GM12878 (cell line): ENCODE data around the gene TMEM140. TPM values are rescaled to one million over a fixed set of nuclear protein-coding genes. Genes with fewer than 3 reads are reported as not detected.

Experiments used
- ATAC-seq: fragments of 200-7000 bp; cut with Tn5 transposase; 3 replicates; pipeline ENCODE4 v1.9.1; 2020; ENCODE audit warnings: mild to moderate bottlenecking, moderate library complexity
- BruUV-seq: library from RNA; stranded (reverse); fragments of 400-500 nt; replicated peaks from 2 replicates; lab custom pipeline; 2021; lab: Mats Ljungman, UMichigan
- CTCF ChIA-PET: fragments of 300-600 bp; sonication (Branson Sonifier 250); formaldehyde crosslinking; extraction: SDS; loops from one replicate; lab custom pipeline; 2021; ENCODE audit warnings: inconsistent platforms; lab: Yijun Ruan, JAX
- POLR2A ChIA-PET: fragments of 350-600 bp; formaldehyde crosslinking; extraction: SDS; loops from one replicate; lab custom pipeline; 2021; ENCODE audit warnings: inconsistent platforms; lab: Charles Lee
- RAD21 ChIA-PET: fragments of 300-600 bp; sonication (Branson Sonifier 250); formaldehyde crosslinking; loops from one replicate; lab custom pipeline; 2023; ENCODE audit warnings: antibody characterized with exemption; ENCODE audit not compliant: unreplicated experiment; lab: Charles Lee
- SMC1A ChIA-PET: fragments of 300-600 bp; sonication (Branson Sonifier 250); formaldehyde crosslinking; loops from one replicate; lab custom pipeline; 2023; ENCODE audit not compliant: unreplicated experiment, uncharacterized antibody; lab: Charles Lee
- DNase-seq: peaks from one replicate; pipeline ENCODE4 v3.0.0-alpha.2; 2011; ENCODE audit warnings: low read depth, low spot score
- FAIRE-seq: peaks from 3 replicates; lab custom pipeline; 2011; peaks lifted over from hg19 to GRCh38; lab: Jason Lieb, UNC
- H2AFZ ChIP-seq: 2 replicates; pipeline ENCODE4 v1.6.0; 2011; ENCODE audit warnings: low read depth, low read length, control low read depth; ENCODE audit not compliant: control insufficient read depth
- H3K27ac ChIP-seq: 2 replicates; pipeline ENCODE4 v1.5.1; 2011; ENCODE audit warnings: control low read depth; ENCODE audit not compliant: control insufficient read depth, insufficient read depth
- H3K27me3 ChIP-seq, 2 experiments: replicated peaks in 1 of 2; 2 replicates each; pipeline versions ENCODE4 v1.6.0 to v1.6.1; 2011; ENCODE audit warnings: low read length in 1 of 2; ENCODE audit not compliant: control insufficient read depth in 2 of 2, insufficient read depth in 2 of 2
- H3K36me3 ChIP-seq, 2 experiments: 2 replicates each; pipeline ENCODE4 v1.5.1; 2011; ENCODE audit warnings: low read length in 1 of 2; ENCODE audit not compliant: control insufficient read depth in 2 of 2, insufficient read depth in 2 of 2
- H3K4me1 ChIP-seq: 2 replicates; pipeline ENCODE4 v1.6.1; 2011; ENCODE audit warnings: mild to moderate bottlenecking, low read length, moderate library complexity, mixed read lengths; ENCODE audit not compliant: control insufficient read depth, insufficient read depth
- H3K4me2 ChIP-seq: 2 replicates; pipeline ENCODE4 v1.6.0; 2011; ENCODE audit warnings: control low read depth; ENCODE audit not compliant: control insufficient read depth, insufficient read depth
- H3K4me3 ChIP-seq: fragments of 200-600 bp; sonication (generic); 2 replicates; pipeline ENCODE4 v1.5.1; 2016
- H3K79me2 ChIP-seq: 2 replicates; pipeline ENCODE4 v1.6.0; 2011; ENCODE audit warnings: low read length; ENCODE audit not compliant: control insufficient read depth, insufficient read depth
- H3K9ac ChIP-seq: 2 replicates; pipeline ENCODE4 v1.8.0; 2011; ENCODE audit warnings: low read length, control low read depth, mixed read lengths; ENCODE audit not compliant: control insufficient read depth, insufficient read depth
- H3K9me3 ChIP-seq: replicated peaks from 3 replicates; pipeline ENCODE4 v1.5.1; 2011; ENCODE audit warnings: mild to moderate bottlenecking, low read length; ENCODE audit not compliant: control insufficient read depth, insufficient read depth
- H4K20me1 ChIP-seq: 2 replicates; pipeline ENCODE4 v1.6.0; 2011; ENCODE audit not compliant: control insufficient read depth, insufficient read depth
- BCL11A ChIP-seq: IDR thresholded peaks from 2 replicates; pipeline ENCODE4 v1.6.1; 2011; ENCODE audit warnings: low read depth, low read length
- BHLHE40 ChIP-seq, 2 experiments: fragments of 450-650 bp in 1 of 2; IDR thresholded peaks; 2 replicates each; pipeline ENCODE4 v1.6.1; 2011 to 2017; ENCODE audit warnings: low read depth in 2 of 2, borderline replicate concordance in 1 of 2, improper control_type of control experiment in 1 of 2, low read length in 1 of 2, mild to moderate bottlenecking in 1 of 2
- EED ChIP-seq: sonication (generic); IDR thresholded peaks from 2 replicates; pipeline ENCODE4 v1.6.1; 2016; ENCODE audit warnings: antibody characterized with exemption, low read depth
- ETV6 ChIP-seq, 2 experiments: fragments of 450-650 bp in 1 of 2; IDR thresholded peaks in 1 of 2; conservative IDR thresholded peaks in 1 of 2; 2 replicates each; pipeline ENCODE4 v1.6.1; 2014; ENCODE audit warnings: antibody characterized with exemption in 1 of 2, borderline replicate concordance in 1 of 2, low read depth in 1 of 2, mild to moderate bottlenecking in 1 of 2, moderate library complexity in 1 of 2
- HDGF ChIP-seq: fragments of 450-650 bp; IDR thresholded peaks from 2 replicates; pipeline ENCODE4 v1.6.1; 2016; ENCODE audit warnings: antibody characterized with exemption
- IKZF1 ChIP-seq: fragments of 450-650 bp; conservative IDR thresholded peaks from 2 replicates; pipeline ENCODE4 v1.6.1; 2017; ENCODE audit warnings: antibody characterized with exemption, mild to moderate bottlenecking
- MLLT1 ChIP-seq: fragments of 450-650 bp; IDR thresholded peaks from 2 replicates; pipeline ENCODE4 v1.6.1; 2016; ENCODE audit warnings: mild to moderate bottlenecking
- MTA2 ChIP-seq: fragments of 450-650 bp; IDR thresholded peaks from 2 replicates; pipeline ENCODE4 v1.6.1; 2016; ENCODE audit warnings: low read depth, mild to moderate bottlenecking, moderate library complexity
- NBN ChIP-seq: fragments of 450-650 bp; IDR thresholded peaks from 2 replicates; pipeline ENCODE4 v1.6.1; 2016
- NR2C1 ChIP-seq: fragments of 450-650 bp; IDR thresholded peaks from 2 replicates; pipeline ENCODE4 v1.6.1; 2017; ENCODE audit warnings: antibody characterized with exemption, mild to moderate bottlenecking, moderate library complexity
- POLR2AphosphoS5 ChIP-seq: IDR thresholded peaks from 2 replicates; pipeline ENCODE4 v1.6.1; 2011; ENCODE audit warnings: mild to moderate bottlenecking, low read length, inconsistent platforms
- PRDM15 ChIP-seq: fragments of 450-650 bp; formaldehyde crosslinking; IDR thresholded peaks from 2 replicates; pipeline ENCODE4 v1.4.0; 2020; ENCODE audit warnings: mild to moderate bottlenecking, moderate library complexity
- ZNF687 ChIP-seq: fragments of 450-650 bp; IDR thresholded peaks from 2 replicates; pipeline ENCODE4 v1.6.1; 2017; ENCODE audit warnings: mild to moderate bottlenecking, moderate library complexity
- WGBS: methylation state at CpG from one replicate; pipeline ENCODE4 v1.1.6; 2016; ENCODE audit warnings: low lambda C conversion rate; ENCODE audit not compliant: insufficient replicate concordance, insufficient coverage; ENCODE audit errors: missing lambda C conversion rate; 5-methylcytosine and 5-hydroxymethylcytosine counted together
- in situ Hi-C: fragments of 300-500 bp; cut with MboI; formaldehyde crosslinking; loops from 9 replicates; pipeline ENCODE4 v1.14.3; 2018; ENCODE audit warnings: mixed read lengths
- intact Hi-C: fragments of 100-400 bp; cut with micrococcal nuclease; formaldehyde crosslinking; loops from one replicate; pipeline ENCODE4 v1.14.2; 2022; ENCODE audit not compliant: unreplicated experiment
- polyA plus RNA-seq, 11 experiments: library from polyadenylated mRNA; depleted of rRNA in 4 of 11; unstranded in 6 of 11; stranded (reverse) in 5 of 11; fragments of >200 nt; fragmentation: Nextera tagmentation in 4 of 11; fragmentation: Illumina TruSeq in 1 of 11; extraction: Ambion mirVana in 4 of 11; extraction: Trizol in 1 of 11; gene quantifications; 1 replicate in 1 of 11; 2 replicates in 10 of 11; pipeline versions ENCODE4 v1.2.1 to v1.2.3, GENCODE V29; 2011 to 2016; ENCODE audit warnings: inconsistent platforms in 2 of 11, missing spikeins in 2 of 11, low read depth in 1 of 11
- total RNA-seq, 4 experiments: library from RNA; depleted of rRNA in 3 of 4; stranded (reverse); fragments of >200 nt in 3 of 4; fragmentation: Illumina TruSeq in 1 of 4; extraction: Trizol in 1 of 4; gene quantifications; 2 replicates each; pipeline versions ENCODE4 v1.2.1 to v1.2.3, GENCODE V29; 2013 to 2021

TMEM140 gene
- total and polyA plus RNA-seq, 10 of the 15 experiments (the other 5 are each of a cell fraction or from before 2014, with no cell fraction given) = 0.85 to 20.7 (median 3.3) TPM

- no peak for FAIRE-seq
- BruUV-seq = no TSS peak
- RAD21 ChIA-PET = interaction anchor here (0.7 to 7.3 kb wide), 10 partner anchors 10 to 520 kb away, joined by 3 to 154 read pairs (median 3); partner anchors contain the start of genes AGBL3, CYREN and WDR91
- SMC1A ChIA-PET = interaction anchor here (0.7 to 12.4 kb wide), 10 partner anchors 8 to 251 kb away, joined by 3 to 293 read pairs (median 4); partner anchors contain the start of genes AGBL3 and CYREN
- Histone ChIP-seq H3K36me3 (no peaks in the 10 kb centered on the region), H2AFZ (peak overlapping the region; percentile 55), H3K4me3 (no peak overlapping the region), H3K27ac (peak overlapping the region; percentile 73), H3K4me2 (peak overlapping the region; percentile 73), H3K9me3 (peaks cover 14% of the 10 kb centered on the region), H3K79me2 (peaks cover 40% of the 10 kb centered on the region), H3K4me1 (peaks cover 14% of the 10 kb centered on the region), H3K27me3 (no peaks in the 10 kb centered on the region), H4K20me1 (no peaks in the 10 kb centered on the region), H3K9ac (no peak overlapping the region)
- DNase-seq = no peak
- 34% methylated on average over 6 of the region's 6 CpGs for WGBS
- peak; percentile 35 for ATAC-seq
- POLR2A ChIA-PET = interaction anchor here (1.2 to 9.3 kb wide), 5 partner anchors 14 to 162 kb away, joined by 3 to 169 read pairs (median 4); partner anchors contain the start of genes AGBL3 and CYREN
- in situ Hi-C loops (no loop called here), intact Hi-C loops (no loop called here)
- CTCF ChIA-PET = interaction anchor here (0.8 to 6.8 kb wide), 7 partner anchors 9 to 165 kb away, joined by 3 to 86 read pairs (median 10); partner anchors contain the start of genes AGBL3 and CYREN
- TF ChIP-seq HDGF (0 out of 2 replicates have a peak, but pooled peaks have one; percentile 33), BHLHE40 (IDR thresholded peaks at IDR 0.05; ENCODE audit: borderline replicate concordance in 1 of 2, low read depth in 2 of 2, low read length in 1 of 2) (peak; percentile 57 to 69; a peak in 3 of 4 replicates), ETV6 (conservative IDR thresholded peaks at IDR 0.05 in 1 of 2, IDR thresholded peaks at IDR 0.05 in 1 of 2; ENCODE audit: borderline replicate concordance in 1 of 2, low read depth in 1 of 2) (no peak), IKZF1 (peak; percentile 30; the same call in 1 of the 2 replicates), POLR2AphosphoS5 (peak; percentile 44; the same call in 1 of the 2 replicates), ZNF687 (peak; percentile 94), NBN (0 out of 2 replicates have a peak, but pooled peaks have one; percentile 18), MLLT1 (peak; percentile 3), BCL11A (no peak), NR2C1 (no peak), EED (0 out of 2 replicates have a peak, but pooled peaks have one; percentile 18), PRDM15 (CRISPR knock-in tag) (no peak), MTA2 (0 out of 2 replicates have a peak, but pooled peaks have one; percentile 16)
Observed at GRCh38 chr7:135151533-135151932, 3.7 kb downstream of the TMEM140 start.
